ENCODE measurements around the gene PTPRZ1.

The PTPRZ1 gene

DNA sequence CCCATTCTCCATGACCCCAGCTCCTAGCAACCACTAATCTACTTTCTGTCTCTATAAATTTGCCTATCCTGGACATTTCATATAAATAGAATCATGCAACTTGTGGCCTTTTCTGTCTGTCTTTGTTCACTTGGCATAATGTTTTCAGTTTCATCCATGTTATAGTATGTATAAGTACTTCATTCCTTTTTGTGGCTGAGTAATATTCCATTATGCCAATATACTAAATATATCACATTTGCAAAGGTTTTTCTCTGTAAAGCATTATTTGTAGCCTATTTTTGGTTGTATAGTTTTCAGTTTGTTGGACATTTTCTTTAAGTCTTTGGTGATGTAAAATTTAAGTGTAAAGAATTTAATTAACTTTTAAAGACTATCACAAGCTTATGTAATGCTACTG, 2.2 kb downstream of the PTPRZ1 start:
- no peak for DNase-seq (ENCODE audit: low read depth)
- no peak overlapping the region for H3K4me3 ChIP-seq (ENCODE audit: low read depth, low read length)

DNA sequence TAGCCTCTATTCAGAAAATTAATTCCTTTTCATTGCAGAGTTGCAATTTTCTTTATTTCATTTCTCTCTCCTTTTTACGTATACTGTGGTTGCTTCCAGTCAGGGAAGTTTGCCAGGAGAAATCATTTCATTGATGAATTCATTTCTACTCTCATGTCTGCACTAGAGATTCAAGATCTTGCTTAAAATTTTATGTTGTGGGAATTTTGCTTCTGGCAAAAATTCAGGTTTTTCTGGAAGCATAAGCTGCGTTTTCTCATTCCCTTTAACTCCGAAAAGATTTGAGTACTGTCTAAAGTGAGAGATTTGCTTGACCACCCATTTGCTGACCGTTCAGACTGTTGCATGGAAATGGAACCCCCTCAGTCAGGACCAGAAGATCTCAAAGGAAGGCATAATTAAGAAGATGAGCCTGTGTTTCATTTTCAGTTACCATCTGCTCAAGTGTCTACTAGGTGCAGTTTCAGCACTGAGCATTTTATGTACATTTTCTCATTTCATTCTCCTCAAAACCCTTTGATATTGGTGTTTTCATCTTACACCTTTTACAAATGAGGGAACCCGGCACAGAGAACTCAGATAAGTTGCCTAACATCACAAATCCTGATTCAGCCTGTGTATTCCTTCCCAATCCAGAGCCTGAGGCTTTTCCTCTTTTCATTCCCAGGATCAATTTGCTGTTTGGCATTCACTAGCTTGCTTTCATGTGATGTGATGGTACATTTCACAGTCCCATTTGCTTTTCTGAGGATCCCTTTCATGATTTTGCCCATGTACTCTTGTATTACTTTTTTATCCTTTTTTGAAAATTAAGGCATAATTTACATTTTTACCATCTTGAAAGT, 3.9 kb downstream of the PTPRZ1 start:
- no peak overlapping the region for H3K4me3 ChIP-seq (ENCODE audit: low read depth, low read length)
- DNase-seq (ENCODE audit: low read depth): no peak
- TF ChIP-seq, protein P1, sequence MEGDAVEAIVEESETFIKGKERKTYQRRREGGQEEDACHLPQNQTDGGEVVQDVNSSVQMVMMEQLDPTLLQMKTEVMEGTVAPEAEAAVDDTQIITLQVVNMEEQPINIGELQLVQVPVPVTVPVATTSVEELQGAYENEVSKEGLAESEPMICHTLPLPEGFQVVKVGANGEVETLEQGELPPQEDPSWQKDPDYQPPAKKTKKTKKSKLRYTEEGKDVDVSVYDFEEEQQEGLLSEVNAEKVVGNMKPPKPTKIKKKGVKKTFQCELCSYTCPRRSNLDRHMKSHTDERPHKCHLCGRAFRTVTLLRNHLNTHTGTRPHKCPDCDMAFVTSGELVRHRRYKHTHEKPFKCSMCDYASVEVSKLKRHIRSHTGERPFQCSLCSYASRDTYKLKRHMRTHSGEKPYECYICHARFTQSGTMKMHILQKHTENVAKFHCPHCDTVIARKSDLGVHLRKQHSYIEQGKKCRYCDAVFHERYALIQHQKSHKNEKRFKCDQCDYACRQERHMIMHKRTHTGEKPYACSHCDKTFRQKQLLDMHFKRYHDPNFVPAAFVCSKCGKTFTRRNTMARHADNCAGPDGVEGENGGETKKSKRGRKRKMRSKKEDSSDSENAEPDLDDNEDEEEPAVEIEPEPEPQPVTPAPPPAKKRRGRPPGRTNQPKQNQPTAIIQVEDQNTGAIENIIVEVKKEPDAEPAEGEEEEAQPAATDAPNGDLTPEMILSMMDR (IDR thresholded peaks at IDR 0.05; ENCODE audit: low read depth, low read length, missing control alignments): no peak

More for the DNA sequence above, 2.2 kb downstream of the PTPRZ1 start:
- TF ChIP-seq, protein P1 (IDR thresholded peaks at IDR 0.05; ENCODE audit: low read depth, low read length, missing control alignments): no peak

DNA sequence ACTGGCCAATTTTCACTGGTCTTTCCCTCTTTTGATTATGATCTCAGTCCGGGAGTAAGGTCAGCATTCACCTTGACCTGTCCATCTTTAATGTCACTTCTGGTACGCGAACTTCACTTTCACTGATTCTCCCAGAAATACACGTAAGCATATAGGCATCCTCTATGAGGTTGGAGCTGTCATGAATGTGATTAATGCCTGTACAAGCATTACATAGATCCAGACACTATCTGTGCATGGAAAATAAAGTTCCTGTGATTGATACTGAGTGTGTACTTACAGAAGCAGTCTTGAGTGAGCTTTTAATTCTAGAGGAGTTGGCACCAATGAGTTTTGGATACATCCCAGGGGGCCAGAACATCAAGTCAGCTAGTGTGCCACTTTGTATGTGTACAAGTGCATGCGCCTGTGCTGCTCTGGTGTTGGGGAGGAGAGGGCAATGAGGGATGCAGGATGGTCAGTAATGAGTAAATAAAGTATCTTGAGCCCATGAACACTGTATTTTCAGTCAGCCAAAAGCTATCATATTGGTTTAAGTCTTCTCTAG, 6.0 kb downstream of the PTPRZ1 start:
- TF ChIP-seq, protein P1 (IDR thresholded peaks at IDR 0.05; ENCODE audit: low read depth, low read length, missing control alignments): no peak
- no peak for DNase-seq (ENCODE audit: low read depth)
- no peak overlapping the region for H3K4me3 ChIP-seq (ENCODE audit: low read depth, low read length)

DNA sequence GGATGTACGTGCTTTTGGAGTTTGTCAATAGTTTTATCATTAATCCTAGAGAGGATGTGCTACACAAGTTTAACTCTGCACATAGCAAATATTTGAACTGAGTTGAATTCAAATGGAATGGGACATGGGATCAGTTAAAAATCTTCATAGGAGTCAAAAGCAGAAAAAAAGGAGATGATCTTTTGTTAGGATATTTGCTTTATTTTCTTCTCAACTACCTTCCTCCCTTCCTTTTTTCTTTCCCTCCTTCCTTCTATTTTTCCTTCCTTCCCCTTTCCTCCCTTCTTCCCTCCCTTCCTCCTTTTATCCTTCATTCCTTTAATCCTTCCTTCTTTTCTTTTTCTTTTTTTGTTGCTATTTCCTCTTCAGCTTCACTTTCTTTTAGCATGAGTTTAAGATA, 6.6 kb downstream of the PTPRZ1 start:
- DNase-seq (ENCODE audit: low read depth): no peak
- H3K4me3 ChIP-seq (ENCODE audit: low read depth, low read length): no peak overlapping the region
- TF ChIP-seq, protein P1 (IDR thresholded peaks at IDR 0.05; ENCODE audit: low read depth, low read length, missing control alignments): no peak

DNA sequence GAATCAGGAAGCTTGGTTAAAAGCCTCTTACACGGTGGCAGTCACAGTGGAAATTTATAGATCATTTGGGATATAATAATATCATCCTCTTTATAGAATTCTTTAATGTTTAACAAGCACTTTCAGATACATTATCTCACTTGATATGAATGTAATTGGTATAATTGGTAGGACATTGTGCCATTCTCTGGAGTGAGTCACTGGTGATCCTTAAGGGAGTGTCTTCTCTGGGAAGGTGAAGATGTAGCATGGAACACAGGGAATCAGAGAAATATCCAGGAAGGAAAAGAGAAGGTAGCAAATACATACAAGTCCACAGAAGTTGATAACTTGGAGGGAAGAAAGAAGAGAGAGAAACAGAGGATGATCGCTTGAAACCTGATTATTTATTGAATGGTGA, 9.8 kb downstream of the PTPRZ1 start:
- H3K4me3 ChIP-seq (ENCODE audit: low read depth, low read length): no peak overlapping the region
- no peak for DNase-seq (ENCODE audit: low read depth)
- TF ChIP-seq, protein P1 (IDR thresholded peaks at IDR 0.05; ENCODE audit: low read depth, low read length, missing control alignments): no peak

DNA sequence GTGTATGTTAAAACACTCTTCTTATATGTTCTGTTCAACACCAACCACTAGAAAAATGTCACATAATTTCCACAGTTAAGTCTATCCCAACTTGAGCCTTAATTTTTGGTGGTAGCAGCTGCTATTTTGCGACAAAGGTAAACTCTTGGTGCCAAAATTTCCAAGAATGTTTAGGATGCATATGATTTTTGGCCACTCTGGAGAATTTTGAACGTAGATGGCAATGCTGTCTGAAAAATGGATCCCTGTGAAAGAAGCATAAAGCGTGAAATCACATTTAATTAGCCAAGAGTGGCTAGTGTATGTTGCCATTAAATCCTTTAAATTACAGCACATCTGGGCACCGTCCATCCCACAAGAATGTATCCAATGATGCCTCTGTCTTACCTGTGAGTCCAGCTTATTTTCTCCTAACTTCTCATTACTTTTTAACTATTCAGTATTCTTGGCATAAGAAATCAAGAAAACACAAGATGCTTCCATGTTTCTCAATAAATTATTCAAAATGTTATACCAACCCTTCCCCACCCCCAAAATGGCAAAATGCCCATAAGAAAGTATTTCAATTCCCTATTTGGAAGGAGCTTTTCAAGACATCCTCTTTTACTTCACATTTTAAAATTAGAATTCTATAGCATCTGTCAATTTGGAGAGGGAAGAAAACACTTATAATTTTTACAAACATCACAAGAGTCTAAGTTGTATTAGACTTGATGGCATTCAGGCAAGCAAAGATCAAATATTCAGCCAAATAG, 12.4 kb downstream of the PTPRZ1 start:
- DNase-seq (ENCODE audit: low read depth): no peak
- TF ChIP-seq, protein P1 (IDR thresholded peaks at IDR 0.05; ENCODE audit: low read depth, low read length, missing control alignments): no peak
- no peak overlapping the region for H3K4me3 ChIP-seq (ENCODE audit: low read depth, low read length)

Measured in GM12864 (cell line).